ENCODE data around the gene DNASE1.

The DNASE1 gene

GRCh38 chr16:3640207-3640606, 14.3 kb upstream of the DNASE1 start:
- peak overlapping the region in 2 of 3 experiments; percentile 48 to 64 for H3K27ac Mint-ChIP-seq
- no peak for TF ChIP-seq CTCF (IDR thresholded peaks at IDR 0.05; ENCODE audit: unreplicated experiment in 3 of 3)
- peaks cover 8% of the 10 kb centered on the region for H3K36me3 Mint-ChIP-seq (ENCODE audit: low read depth)
- H3K27me3 Mint-ChIP-seq (ENCODE audit: low read depth): no peaks in the 10 kb centered on the region
- H3K4me3 Mint-ChIP-seq: no peak overlapping the region
- peaks cover 17% of the 10 kb centered on the region for H3K4me1 Mint-ChIP-seq
- peaks cover 10% of the 10 kb centered on the region for H3K9me3 Mint-ChIP-seq

GRCh38 chr16:3640632-3641501, 13.6 kb upstream of the DNASE1 start:
- no peak for TF ChIP-seq CTCF (IDR thresholded peaks at IDR 0.05; ENCODE audit: unreplicated experiment in 3 of 3)
- Mint-ChIP-seq H3K27me3 (ENCODE audit: low read depth) (no peaks in the 10 kb centered on the region), H3K27ac (peak overlapping the region in 1 of 3 experiments; percentile 48), H3K4me3 (no peak overlapping the region), H3K4me1 (peaks cover 23% of the 10 kb centered on the region), H3K9me3 (peaks cover 8% of the 10 kb centered on the region), H3K36me3 (ENCODE audit: low read depth) (peaks cover 12% of the 10 kb centered on the region)

GRCh38 chr16:3641801-3642396, 12.6 kb upstream of the DNASE1 start:
- peaks cover 17% of the 10 kb centered on the region for H3K36me3 Mint-ChIP-seq (ENCODE audit: low read depth)
- H3K4me1 Mint-ChIP-seq: peaks cover 33% of the 10 kb centered on the region
- H3K27me3 Mint-ChIP-seq (ENCODE audit: low read depth): no peaks in the 10 kb centered on the region
- peaks cover 6% of the 10 kb centered on the region for H3K9me3 Mint-ChIP-seq
- TF ChIP-seq CTCF (IDR thresholded peaks at IDR 0.05; ENCODE audit: unreplicated experiment in 3 of 3): no peak
- peak overlapping the region in 1 of 3 experiments; percentile 63 for H3K27ac Mint-ChIP-seq
- no peak overlapping the region for H3K4me3 Mint-ChIP-seq

- peaks cover 17% of the 10 kb centered on the region for H3K36me3 Mint-ChIP-seq (ENCODE audit: low read depth)
- H3K27me3 Mint-ChIP-seq (ENCODE audit: low read depth): no peaks in the 10 kb centered on the region
- TF ChIP-seq CTCF (IDR thresholded peaks at IDR 0.05; ENCODE audit: unreplicated experiment in 3 of 3): no peak
- H3K4me1 Mint-ChIP-seq: peaks cover 33% of the 10 kb centered on the region
- no peak overlapping the region for H3K4me3 Mint-ChIP-seq
- peak overlapping the region in 1 of 3 experiments; percentile 63 for H3K27ac Mint-ChIP-seq
- peaks cover 3% of the 10 kb centered on the region for H3K9me3 Mint-ChIP-seq
These were observed 11.9 kb upstream of the DNASE1 start for GRCh38 chr16:3642397-3643094.

GRCh38 chr16:3643095-3643730, 11.3 kb upstream of the DNASE1 start:
- no peak for TF ChIP-seq CTCF (IDR thresholded peaks at IDR 0.05; ENCODE audit: unreplicated experiment in 3 of 3)
- Mint-ChIP-seq H3K27me3 (ENCODE audit: low read depth) (no peaks in the 10 kb centered on the region), H3K4me1 (peaks cover 29% of the 10 kb centered on the region)

More at GRCh38 chr16:3643095-3643730, 11.3 kb upstream of the DNASE1 start:
- peak overlapping the region in 1 of 3 experiments; percentile 31 for H3K27ac Mint-ChIP-seq
- H3K36me3 Mint-ChIP-seq (ENCODE audit: low read depth): peaks cover 17% of the 10 kb centered on the region
- peaks cover 3% of the 10 kb centered on the region for H3K9me3 Mint-ChIP-seq
- no peak overlapping the region for H3K4me3 Mint-ChIP-seq
